Retinal pigment epithelial cell (primary cell): ENCODE results near the gene TUBA4B.
"Not testable (repeated sequence)": the region's sequence is repeated elsewhere in the genome, so short reads cannot be mapped to it uniquely, and the experiment has no call there.

Source experiments
- DNase-seq: peaks from one replicate; pipeline ENCODE4 v3.0.0-alpha.2; 2010; ENCODE audit warnings: low read depth
- H3K4me3 ChIP-seq: 2 replicates; pipeline ENCODE4 v1.5.1; 2011; ENCODE audit warnings: mild to moderate bottlenecking, low read length, control low read depth, moderate library complexity
- TF ChIP-seq, protein P1 (sequence below): conservative IDR thresholded peaks from 2 replicates; pipeline ENCODE4 v1.5.1; 2011; ENCODE audit warnings: low read depth, low read length, control low read depth, inconsistent platforms

The TUBA4B gene

GRCh38 chr2:219282943-219283581 lies 30.0 kb downstream of the TUBA4B start:
- TF ChIP-seq, protein P1, sequence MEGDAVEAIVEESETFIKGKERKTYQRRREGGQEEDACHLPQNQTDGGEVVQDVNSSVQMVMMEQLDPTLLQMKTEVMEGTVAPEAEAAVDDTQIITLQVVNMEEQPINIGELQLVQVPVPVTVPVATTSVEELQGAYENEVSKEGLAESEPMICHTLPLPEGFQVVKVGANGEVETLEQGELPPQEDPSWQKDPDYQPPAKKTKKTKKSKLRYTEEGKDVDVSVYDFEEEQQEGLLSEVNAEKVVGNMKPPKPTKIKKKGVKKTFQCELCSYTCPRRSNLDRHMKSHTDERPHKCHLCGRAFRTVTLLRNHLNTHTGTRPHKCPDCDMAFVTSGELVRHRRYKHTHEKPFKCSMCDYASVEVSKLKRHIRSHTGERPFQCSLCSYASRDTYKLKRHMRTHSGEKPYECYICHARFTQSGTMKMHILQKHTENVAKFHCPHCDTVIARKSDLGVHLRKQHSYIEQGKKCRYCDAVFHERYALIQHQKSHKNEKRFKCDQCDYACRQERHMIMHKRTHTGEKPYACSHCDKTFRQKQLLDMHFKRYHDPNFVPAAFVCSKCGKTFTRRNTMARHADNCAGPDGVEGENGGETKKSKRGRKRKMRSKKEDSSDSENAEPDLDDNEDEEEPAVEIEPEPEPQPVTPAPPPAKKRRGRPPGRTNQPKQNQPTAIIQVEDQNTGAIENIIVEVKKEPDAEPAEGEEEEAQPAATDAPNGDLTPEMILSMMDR = no peak
- no peak overlapping the region for H3K4me3 ChIP-seq
- DNase-seq = no peak

GRCh38 chr2:219284501-219285372 lies 31.7 kb downstream of the TUBA4B start:
- no peak for DNase-seq
- no peak overlapping the region for H3K4me3 ChIP-seq
- TF ChIP-seq, protein P1 = no peak

DNA sequence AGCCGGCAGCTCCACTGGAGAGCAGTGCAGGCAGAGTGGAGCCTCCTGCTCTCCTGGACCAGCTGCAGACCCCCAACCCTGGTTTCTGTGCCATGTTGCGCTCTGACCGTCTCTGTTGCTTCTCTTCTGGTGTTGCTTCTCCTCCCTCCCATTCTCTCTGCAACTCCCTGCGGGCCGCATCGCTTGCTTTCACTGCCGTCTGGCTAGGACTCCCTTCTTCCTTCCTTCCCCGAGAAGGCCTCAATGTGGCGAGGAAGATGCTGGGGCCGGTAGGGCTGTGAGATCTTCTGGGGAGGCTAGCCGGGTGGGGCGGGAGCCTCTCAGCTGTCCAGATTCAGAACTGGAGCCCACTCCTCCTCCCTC lies 32.3 kb downstream of the TUBA4B start:
- TF ChIP-seq, protein P1 = no peak
- no peak overlapping the region for H3K4me3 ChIP-seq
- DNase-seq = no peak

DNA sequence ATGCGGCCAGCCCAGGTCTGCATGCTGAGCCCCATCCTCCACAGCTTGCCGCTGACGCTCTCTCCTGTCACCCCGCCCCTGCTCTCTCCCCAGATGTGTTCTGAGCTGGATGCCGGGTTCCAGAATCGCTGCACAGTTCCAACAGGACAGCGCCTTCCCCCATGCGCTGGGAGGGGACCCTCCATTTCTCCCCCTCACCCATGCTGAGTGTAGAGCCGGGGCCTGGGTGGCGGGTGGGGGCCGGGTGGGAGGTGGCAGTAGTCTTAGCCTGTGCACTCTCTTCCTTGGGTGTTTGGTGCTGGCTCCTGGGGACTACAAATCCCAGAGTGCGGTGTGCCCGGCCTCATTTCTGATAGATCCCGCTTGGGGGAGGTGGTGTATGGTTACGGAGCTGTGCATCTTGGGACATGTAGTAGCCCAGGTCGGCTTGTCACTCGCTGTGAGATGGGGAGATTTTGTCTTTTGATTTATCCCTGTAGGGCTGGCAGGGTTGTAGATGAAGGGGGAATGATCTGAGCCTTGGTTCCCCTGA lies 32.9 kb downstream of the TUBA4B start:
- no peak overlapping the region for H3K4me3 ChIP-seq
- TF ChIP-seq, protein P1 = no peak
- DNase-seq = no peak

DNA sequence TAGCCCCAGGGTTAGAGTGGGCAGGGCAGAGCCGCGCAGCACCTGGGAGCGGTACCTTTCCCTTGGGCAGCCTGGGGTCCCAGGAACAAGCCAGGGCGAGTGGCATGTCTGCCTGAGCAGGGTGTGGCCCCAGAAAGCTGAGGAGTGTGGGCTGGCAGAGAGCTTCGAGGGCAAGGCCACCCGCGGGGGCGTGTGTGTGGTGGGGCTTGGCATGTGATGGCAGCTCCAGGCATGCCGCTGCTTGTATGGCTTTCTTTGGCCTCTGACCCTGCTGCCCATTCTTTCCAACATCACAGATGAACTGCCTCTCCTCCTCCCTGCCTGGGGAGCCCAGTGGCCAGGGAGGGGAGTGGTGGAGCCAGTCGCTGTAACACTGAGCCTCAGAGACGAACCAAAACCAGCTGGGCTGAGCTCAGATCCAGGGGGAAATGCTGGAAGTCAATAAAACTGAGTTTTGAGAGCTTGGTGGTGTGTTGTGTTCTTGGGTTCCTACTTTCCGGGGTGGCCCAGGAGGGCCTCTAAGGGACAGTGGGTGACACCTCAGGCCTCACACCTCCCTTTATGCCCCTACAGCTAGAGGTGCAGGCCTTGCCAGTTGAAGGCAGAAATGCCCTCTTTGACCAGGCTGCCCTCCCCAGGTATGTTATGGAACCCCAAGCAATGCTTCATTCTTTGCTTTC lies 33.5 kb downstream of the TUBA4B start:
- no peak for DNase-seq
- TF ChIP-seq, protein P1 = no peak
- H3K4me3 ChIP-seq = no peak overlapping the region

DNA sequence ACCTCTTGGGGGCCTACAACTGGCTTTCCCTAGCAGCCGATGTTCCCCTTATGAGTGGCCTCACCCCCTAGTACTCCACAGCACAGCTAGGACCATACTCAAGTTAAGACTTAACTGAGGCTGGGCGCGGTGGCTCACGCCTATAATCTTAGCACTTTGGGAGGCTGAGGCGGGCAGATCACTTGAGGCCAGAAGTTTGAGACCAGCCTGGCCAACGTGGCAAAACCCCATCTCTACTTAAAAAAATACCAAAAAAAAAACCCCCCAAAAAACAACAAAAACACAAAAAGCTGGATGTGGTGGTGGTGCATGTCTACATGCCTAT lies 34.0 kb downstream of the TUBA4B start:
- DNase-seq, H3K4me3 ChIP-seq: not testable (repeated sequence)

GRCh38 chr2:219287580-219288265 lies 34.7 kb downstream of the TUBA4B start:
- DNase-seq = no peak
- no peak overlapping the region for H3K4me3 ChIP-seq
- TF ChIP-seq, protein P1 = no peak
